NCI-H2196 (cell line): Measurements from ENCODE around the gene C17orf58.
A peak's percentile ranks its signal among the peaks of the same experiment; 100 is the strongest.
"Not testable (repeated sequence)": the region's sequence is repeated elsewhere in the genome, so short reads cannot be mapped to it uniquely, and the experiment has no call there.

ENCODE experiments used
- DNase-seq: peaks from one replicate; lab custom pipeline; 2025; ENCODE audit not compliant: unreplicated experiment; lab: John Stamatoyannopoulos, UW

C17orf58 gene

DNA sequence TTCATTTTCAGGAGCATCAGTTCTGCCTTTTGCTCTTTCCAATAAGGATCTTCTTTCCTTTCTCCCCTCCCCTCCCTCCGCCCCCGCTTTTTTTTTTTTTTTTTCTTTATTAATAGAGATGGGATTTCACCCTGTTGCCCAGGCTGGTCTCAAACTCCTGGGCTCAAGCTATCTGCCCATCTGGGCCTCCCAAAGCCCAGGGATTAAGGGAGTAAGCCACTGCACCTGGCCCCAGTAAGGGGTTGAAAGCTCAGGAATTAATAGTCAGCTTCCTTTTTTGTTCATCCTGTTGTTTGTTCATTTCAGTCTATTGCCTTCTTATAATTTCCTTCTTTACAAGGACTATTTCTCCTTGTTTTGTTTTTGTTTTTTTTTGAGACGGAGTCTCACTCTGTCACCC is 7.9 kb upstream of the C17orf58 start:
- DNase-seq = no peak

GRCh38 chr17:67999291-67999911 is 3.1 kb upstream of the C17orf58 start:
- DNase-seq = no peak

GRCh38 chr17:67998466-67998865 is 2.2 kb upstream of the C17orf58 start:
- DNase-seq = no peak

DNA sequence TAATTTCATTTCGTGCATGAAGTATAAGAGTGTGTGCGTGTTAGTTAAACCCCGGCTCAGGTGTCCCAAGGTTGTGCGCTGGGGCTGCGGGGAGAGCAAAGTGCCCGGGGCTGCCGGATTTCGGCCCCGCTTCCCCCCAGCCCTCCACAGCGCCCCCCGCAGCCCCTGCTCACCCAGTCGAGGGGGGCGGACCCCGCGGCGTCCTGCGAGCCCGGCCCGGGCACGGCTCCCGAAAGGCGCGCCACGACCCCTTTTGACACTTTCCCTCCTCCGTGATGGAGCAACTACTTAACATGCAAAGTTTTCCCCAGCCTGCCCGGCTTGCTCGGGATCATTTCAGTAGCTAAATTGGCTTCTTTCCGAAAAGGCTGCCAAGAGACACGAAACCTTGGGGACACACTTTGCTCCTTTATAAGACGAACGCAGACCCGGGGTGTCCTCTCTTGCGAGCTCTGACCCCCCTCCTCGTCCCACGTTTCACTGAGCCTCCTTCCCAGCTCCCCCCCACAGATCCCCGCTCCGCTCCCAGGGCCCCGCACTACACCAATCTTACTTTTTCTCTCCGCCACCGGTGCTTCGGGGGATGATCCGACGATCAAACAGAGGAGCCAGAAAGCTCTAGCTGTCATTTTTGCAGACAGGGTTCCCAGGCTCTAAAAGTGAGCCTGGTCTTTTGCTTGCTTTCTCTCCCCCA is 552 bp downstream of the C17orf58 start:
- DNase-seq = no peak

GRCh38 chr17:67994817-67995569 is 1.3 kb downstream of the C17orf58 start:
- no peak for DNase-seq

DNA sequence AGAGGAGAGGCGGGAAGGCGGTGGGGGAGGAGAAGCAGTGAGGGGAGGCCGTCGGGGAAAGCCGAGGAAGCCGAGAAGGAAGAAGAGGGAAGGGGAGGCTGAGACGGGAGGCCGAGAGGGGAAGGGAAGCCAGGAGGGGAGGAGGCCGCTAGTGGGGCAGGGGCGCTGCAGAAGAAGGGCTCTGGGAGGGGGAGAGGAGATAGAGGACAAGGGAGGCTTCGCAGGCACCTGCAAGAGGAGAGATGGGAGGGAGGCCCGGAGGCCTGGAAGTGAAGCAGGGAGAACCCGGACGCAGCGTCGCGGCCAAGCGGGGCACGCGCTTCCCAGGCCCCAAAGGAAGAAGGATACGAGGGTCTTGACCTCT is 2.3 kb downstream of the C17orf58 start:
- peak; percentile 41 for DNase-seq

DNA sequence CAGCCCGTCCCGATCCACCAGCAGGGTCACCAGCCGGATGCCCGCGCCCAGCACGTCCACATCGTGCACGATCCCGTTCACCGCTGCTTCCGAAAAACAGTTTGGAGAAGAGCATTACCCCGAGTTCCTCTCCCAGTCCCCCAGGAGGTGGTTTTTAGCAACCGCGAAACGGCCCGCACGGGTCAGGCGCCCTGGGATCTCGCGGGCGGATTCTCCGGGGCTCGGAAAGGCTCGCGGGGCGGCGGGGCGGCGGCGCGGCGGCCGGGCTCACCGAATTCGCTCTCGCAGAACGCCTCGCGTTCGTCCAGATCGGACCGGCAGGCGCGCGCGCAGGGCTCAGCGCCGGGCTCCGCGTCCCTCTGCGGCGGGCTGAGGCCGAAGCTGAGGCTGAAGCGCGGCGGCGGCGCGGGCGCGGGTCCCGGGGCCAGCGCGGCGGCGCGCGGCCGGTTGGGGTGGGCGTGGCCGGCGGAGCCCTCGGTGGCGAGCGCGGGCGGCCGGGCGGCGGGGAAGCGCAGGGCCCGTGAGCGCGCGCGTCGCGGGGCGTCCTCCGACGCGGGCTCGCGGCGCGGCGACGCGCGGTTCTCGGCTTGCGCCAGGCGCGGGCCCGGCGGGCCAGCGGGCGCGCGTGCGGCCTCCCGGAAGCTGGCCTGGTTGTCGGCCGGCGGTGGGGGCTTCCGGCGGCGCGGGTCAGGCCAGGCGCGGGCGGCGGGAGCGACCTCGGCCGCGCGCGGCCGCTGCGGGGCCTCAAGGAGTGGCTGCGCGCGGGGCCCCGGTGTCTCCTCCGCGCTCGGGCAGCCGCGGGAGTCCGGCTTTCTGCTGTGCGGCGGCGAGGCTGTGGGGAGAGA is 2.9 kb downstream of the C17orf58 start:
- DNase-seq = peak; percentile 95

GRCh38 chr17:67992548-67993152 is 3.6 kb downstream of the C17orf58 start:
- DNase-seq = no peak

DNA sequence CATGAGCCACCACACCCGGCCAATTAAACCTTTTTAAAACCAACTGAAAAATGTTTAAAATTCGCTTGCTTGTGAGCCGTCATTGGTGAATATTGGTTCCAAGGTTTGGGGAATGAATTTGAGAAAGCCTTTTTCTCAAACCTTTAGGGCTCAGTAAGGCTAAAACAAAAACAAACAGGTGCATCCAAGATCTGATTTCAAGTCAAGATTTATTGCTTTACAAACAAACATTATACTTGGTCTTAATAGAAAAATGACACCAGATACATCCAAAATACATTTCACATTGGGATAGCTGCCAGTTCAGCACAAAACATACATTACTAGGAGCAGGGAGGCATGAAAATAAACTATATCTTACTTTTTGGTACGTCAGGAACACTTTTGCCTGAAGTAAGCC is 5.4 kb downstream of the C17orf58 start:
- no peak for DNase-seq

GRCh38 chr17:67983383-67983688 is 12.9 kb downstream of the C17orf58 start:
- no peak for DNase-seq

GRCh38 chr17:67982686-67983382 is 13.4 kb downstream of the C17orf58 start:
- no peak for DNase-seq

GRCh38 chr17:67982034-67982640 is 14.1 kb downstream of the C17orf58 start:
- no peak for DNase-seq

GRCh38 chr17:67980883-67981282 is 15.4 kb downstream of the C17orf58 start:
- DNase-seq = not testable (repeated sequence)

DNA sequence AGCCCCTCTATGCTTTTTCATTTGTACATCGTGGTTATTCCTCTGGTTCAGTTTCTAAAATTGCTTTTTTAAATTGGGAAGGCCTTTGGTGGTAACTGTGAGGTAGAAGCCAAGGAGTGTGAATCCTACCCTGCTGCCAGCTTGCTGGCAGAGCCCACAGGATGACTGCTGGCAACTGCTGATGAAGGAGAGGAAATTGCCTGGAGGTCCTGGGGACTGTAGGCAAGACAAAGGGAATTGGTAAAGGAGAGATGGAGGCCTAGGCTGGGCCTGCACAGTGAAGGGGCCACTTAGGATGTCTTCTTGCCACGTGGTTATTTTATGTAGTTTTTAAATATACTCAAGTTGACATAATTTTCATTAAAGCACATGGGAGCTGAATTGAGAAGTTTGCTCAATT is 15.8 kb downstream of the C17orf58 start:
- DNase-seq = no peak

GRCh38 chr17:67976306-67976705 is 20.0 kb downstream of the C17orf58 start:
- not testable (repeated sequence) for DNase-seq

GRCh38 chr17:67974598-67975066 is 21.6 kb downstream of the C17orf58 start:
- DNase-seq = no peak

DNA sequence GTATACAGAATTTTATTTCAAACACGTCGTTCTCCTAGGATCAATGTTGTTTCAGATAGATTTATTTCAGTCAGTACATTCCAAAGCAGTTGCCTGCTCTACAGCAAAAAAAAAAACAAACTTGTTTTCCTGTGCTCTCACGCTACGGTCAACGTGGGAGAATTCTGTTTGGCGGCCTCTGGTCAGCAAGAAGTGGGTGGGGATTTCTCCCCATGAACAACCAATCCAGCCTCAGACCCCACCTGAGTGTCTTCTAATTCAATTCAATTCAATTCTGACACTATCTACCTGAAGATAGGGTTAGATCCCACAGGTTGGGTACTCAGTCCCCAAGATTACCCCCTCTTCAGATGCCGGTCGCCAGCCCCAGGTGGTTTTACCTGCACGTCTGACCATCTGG is 22.1 kb downstream of the C17orf58 start:
- no peak for DNase-seq

GRCh38 chr17:67970783-67971182 is 25.5 kb downstream of the C17orf58 start:
- no peak for DNase-seq

GRCh38 chr17:67963145-67963572 is 33.1 kb downstream of the C17orf58 start:
- DNase-seq = peak; percentile 78

- DNase-seq = not testable (repeated sequence)
These were observed 34.1 kb downstream of the C17orf58 start for GRCh38 chr17:67962156-67962555.
